Astrocyte (in vitro differentiated cells and primary cell): ENCODE data around the gene RPP38.

Experiments
- CTCF ChIP-seq: IDR thresholded peaks from 2 replicates; pipeline ENCODE4 v1.5.1; 2011; ENCODE audit warnings: low read depth, mild to moderate bottlenecking, inconsistent platforms, low read length, moderate library complexity; ENCODE audit not compliant: insufficient read depth
- EZH2 ChIP-seq: IDR thresholded peaks from 2 replicates; pipeline ENCODE4 v1.6.1; 2012; ENCODE audit warnings: mild to moderate bottlenecking, low read length, inconsistent platforms; ENCODE audit not compliant: insufficient read depth

DNA sequence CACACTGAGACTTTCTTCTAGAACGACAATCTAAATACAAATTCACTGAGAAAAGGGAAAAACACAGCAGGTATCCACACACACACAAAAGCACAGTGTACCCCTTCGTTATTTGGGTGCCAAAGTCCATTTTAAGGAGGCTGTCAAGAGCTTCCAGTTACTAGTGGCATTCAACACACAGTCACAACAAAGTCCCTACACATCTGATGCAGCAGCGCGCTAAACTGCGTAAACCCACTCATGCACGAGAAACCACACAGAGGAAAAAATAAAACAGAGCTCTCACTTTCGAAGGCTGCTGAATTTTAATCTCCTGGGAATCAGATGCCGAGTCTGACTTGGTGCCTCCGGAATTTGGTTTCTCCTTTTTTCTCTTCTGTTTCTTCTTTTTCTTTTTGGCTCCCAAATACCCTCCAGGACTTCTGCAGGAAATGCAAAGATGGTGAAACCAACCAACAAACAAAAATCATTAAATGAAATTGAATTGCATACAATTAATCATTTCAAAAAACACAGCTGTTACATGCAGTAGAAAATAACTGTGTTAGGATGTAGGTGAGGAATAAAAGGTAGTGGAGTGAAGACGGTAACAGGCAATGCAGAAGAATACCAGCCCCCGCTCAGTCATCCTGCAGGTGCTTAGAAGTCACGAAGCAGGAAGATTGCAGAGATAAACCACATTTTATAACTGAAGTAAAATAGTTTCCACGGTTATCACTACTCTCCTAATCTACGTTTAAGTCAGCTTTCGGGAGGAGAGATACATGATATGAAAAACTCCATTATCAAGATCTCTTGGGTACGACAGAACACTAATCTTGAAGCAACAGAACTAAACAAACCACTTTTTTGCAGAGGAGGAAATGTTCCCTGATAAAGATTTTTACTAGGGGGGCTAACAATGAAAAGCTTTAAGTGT lies 44.2 kb downstream of the RPP38 start:
- TF ChIP-seq CTCF: no peak
- no peak for TF ChIP-seq EZH2
